ENCODE data around the gene BAZ2B.

- no peak for TF ChIP-seq CTCF (conservative IDR thresholded peaks at IDR 0.05; ENCODE audit: low read depth, low read length)
- TF ChIP-seq EZH2 (IDR thresholded peaks at IDR 0.05; ENCODE audit: borderline replicate concordance, low read depth, low read length, poor library complexity, severe bottlenecking) = no peak
These were observed 102.6 kb downstream of the BAZ2B start for GRCh38 chr2:159513745-159514144.
